ENCODE results near the gene KCNK16. TPM values are rescaled to one million over a fixed set of nuclear protein-coding genes. Genes with fewer than 3 reads are reported as not detected.

Gene KCNK16
- total and polyA plus RNA-seq, 2 of the 8 experiments (the other 6 are each of a cell fraction or from before 2014, with no cell fraction given): not detected

DNA sequence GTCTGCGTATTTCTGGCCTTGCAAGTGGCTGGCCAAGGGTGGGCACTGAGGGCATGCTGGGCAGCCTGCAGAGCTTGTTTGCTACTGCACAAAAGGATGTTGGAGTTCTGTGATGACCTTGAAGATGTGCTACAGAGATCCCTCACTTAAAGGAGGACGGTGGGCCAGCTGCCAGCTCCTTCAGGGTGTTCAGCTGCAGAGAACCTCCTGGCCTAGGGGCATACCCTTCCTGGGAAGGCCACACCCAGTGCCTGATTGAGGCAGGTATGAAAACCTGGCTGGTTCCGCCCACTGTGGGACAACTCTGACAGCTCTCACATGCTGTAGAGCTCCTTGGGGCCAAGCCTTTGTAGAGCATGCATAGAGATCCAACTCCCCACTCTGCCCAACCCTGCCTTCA, 5.2 kb downstream of the KCNK16 start (continued):
- TF ChIP-seq E2F6 (IDR thresholded peaks at IDR 0.05) (no peak), POU5F1 (IDR thresholded peaks at IDR 0.05; ENCODE audit: low read depth, low read length) (no peak), ASH2L (IDR thresholded peaks at IDR 0.05; ENCODE audit: low read length) (no peak), KDM1A (IDR thresholded peaks at IDR 0.05; ENCODE audit: borderline replicate concordance, low read length) (no peak), JUND (IDR thresholded peaks at IDR 0.05; ENCODE audit: low read length) (no peak), RAD21 (IDR thresholded peaks at IDR 0.05 in 1 of 2, conservative IDR thresholded peaks at IDR 0.05 in 1 of 2; ENCODE audit: low read depth in 2 of 2, low read length in 2 of 2) (no peak), SRF (IDR thresholded peaks at IDR 0.05; ENCODE audit: low read depth, low read length) (no peak), HDAC2 (IDR thresholded peaks at IDR 0.05; ENCODE audit: borderline replicate concordance in 1 of 2, low read depth in 2 of 2, low read length in 2 of 2) (no peak)
